Measurements from ENCODE around the gene STAT5B.
"Not testable (repeated sequence)": the region's sequence is repeated elsewhere in the genome, so short reads cannot be mapped to it uniquely, and the experiment has no call there.

STAT5B gene

DNA sequence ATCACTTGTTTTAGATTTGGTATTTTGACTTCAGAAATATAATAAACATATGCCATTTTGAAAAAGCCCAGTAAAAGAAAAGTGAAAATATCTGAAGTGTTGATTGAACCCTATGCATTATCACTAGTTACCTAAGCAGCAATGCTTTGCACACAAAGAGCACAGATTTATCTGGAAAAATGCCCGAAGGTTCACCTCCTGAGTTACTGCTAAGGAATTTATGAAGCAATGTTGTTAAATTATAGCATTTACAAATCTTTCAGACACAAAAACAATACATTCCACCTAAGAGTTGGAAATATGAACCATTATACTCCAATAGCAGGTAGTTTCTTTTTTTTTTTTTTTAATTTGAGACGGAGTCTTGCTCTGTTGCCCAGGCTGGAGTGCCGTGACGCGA, 43.0 kb downstream of the STAT5B start:
- no peak for DNase-seq (ENCODE audit: low read depth)

GRCh38 chr17:42230225-42230624, 46.0 kb downstream of the STAT5B start:
- no peak for DNase-seq (ENCODE audit: low read depth)

DNA sequence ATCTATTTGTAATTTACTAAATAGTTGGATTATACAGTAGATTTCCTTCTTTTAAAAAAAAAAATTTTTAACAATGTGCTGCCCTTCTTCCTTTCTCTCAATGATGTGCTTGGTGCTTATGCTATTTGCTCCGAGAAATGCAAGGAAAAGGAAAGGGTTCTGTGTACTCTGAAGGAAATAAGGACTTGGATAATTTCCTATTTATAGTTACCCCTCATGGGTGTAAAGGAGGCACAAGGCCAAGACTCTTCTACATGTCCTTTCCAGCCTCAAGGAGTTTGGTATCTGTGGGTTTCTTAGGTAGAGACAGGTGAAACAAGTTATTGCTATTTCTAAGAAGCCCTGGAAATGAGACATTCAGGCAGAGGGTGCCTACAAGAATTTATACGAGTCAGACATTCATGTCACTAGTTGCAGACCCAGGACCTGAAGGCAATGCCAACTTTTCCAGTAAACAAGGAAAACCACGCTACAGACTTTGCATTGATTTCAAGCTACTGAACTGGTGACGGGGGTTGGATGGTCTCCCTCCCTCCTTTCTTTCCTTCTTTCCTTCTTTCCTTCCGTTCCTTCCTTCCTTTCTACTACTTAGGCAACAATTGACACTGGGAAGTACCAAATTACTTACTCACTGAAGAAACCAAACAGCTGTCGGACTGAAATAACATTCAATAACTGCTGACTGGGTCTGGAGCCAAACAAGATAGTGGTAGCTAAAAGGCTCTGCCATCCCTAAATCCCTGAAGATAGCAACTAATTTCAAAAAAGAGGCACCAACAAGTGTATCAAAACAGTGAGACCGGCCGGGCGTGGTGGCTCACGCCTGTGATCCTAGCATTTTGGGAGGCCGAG, 48.1 kb downstream of the STAT5B start:
- no peak for DNase-seq (ENCODE audit: low read depth)

GRCh38 chr17:42225646-42226045, 50.5 kb downstream of the STAT5B start:
- DNase-seq (ENCODE audit: low read depth) = no peak

DNA sequence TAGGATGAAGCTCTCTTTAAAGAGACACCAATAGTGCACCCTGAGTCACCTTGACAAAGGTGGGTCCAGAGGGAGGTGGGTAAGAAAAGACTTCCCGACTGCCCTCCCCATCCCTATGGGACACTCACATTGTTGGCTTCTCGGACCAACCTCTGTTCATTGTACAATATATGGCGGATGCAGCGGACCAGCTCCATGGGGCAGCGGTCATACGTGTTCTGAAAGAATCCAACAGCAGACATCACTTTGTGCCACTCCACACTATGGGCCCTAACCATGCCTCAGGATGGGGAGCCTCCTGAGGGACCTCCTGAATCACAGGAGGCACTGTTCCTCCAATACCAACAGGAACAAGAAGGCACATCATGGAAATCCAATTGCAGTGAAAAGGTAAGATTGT, 51.5 kb downstream of the STAT5B start:
- DNase-seq (ENCODE audit: low read depth) = no peak

GRCh38 chr17:42221886-42222745, 54.1 kb downstream of the STAT5B start:
- DNase-seq (ENCODE audit: low read depth) = peak; percentile 22

DNA sequence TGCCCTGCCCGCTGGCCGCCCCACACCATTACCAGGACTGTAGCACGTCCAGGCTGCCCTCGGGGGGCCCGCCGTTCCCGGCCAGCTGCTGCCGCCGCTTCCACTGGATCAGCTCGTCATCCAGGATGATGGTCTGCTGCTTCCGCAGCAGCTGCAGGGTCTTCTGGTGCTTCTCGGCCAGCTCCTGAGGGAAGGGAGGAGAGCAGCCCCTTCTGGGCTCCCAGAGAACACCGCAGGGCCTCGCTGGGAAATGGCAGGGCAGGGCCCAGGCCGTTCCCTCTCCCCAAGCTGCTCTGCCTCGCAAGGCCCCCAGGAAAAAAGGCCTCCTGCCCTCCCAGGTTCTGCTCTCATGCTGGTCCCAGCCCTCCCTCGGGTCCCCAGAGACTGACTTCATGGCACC, 56.9 kb downstream of the STAT5B start:
- not testable (repeated sequence) for DNase-seq (ENCODE audit: low read depth)

DNA sequence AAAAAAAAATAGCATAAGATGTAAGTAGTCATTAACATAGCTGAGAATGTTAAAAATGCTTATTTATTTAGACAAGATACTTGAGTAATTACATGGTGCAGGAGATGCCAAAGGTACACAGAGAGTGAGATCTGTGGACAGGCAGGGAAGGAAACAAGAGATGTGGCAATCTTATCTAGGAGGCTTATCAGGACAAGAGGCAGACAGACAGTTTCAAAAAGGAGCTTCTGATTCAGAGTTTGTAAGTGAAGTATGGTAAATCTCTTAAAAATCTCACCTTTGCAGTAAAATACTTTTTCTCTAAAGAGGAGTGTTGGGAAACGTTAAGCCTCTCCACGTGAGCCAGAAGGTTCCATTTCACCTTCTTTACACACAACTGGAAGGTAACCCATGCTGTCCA, 62.0 kb downstream of the STAT5B start:
- DNase-seq (ENCODE audit: low read depth) = no peak

- DNase-seq (ENCODE audit: low read depth) = no peak
Measured at GRCh38 chr17:42212382-42212781, 63.8 kb downstream of the STAT5B start.

- DNase-seq (ENCODE audit: low read depth) = not testable (repeated sequence)
Measured at GRCh38 chr17:42211921-42212341, 64.3 kb downstream of the STAT5B start.

DNA sequence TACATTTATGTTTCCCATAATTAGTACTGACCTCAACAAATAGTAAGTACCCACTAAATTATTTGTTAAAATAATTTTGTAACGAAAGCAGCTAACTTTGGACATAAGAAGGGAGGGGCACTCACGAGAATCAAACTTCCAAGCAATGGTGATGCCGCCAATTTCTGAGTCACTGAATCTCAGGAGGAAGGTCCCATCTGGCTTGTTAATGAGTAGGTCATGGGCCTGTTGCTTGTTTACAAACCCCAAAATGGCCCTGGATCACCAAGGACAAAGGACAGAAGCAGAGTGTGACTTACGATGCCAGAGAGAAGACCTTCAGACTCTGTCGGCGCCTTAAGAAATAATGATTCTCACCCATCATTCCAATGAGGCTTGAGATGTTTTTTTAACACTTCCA, 66.1 kb downstream of the STAT5B start:
- DNase-seq (ENCODE audit: low read depth) = no peak

DNA sequence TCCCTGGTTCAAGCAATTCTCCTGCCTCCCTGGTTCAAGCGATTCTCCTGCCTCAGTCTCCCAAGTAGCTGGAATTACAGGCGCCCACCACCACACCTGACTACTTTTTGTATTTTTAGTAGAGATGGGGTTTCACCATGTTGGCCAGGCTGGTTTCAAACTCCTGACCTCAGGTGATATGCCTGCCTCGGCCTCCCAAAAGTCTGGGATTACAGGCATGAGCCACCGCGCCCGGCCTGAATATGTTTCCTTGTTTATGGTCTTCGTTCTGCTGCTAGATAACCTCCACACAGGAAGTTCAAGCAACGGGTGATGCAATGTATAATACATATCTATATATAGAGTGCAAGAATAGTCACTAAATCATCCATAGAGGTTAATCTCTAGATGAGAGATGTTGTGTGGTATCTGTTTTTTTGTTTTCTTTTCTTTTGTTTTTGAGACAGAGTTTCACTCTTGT, 70.0 kb downstream of the STAT5B start:
- not testable (repeated sequence) for DNase-seq (ENCODE audit: low read depth)

GRCh38 chr17:42203354-42203753, 72.8 kb downstream of the STAT5B start:
- no peak for DNase-seq (ENCODE audit: low read depth)

GRCh38 chr17:42202696-42203095, 73.5 kb downstream of the STAT5B start:
- no peak for DNase-seq (ENCODE audit: low read depth)

DNA sequence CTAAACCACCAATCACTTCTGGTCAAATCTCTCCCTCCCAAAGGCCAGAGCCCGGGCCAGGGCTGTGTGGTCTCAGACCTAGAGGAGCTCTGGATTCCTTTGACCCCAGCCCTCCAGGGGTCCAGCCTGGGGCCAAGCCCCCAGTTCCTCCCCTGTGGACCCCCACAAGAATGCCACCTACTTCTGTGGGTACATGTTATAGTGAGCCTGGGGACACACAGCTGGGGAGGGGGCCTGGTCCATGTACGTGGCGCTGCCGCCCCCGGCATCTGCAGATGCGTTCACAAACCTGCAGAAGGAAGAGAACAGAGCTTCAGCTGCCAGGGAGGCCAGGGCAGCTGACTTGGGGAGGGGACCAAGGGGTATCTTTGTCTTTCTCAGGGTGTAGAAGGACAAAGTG, 74.0 kb downstream of the STAT5B start:
- no peak for DNase-seq (ENCODE audit: low read depth)

DNA sequence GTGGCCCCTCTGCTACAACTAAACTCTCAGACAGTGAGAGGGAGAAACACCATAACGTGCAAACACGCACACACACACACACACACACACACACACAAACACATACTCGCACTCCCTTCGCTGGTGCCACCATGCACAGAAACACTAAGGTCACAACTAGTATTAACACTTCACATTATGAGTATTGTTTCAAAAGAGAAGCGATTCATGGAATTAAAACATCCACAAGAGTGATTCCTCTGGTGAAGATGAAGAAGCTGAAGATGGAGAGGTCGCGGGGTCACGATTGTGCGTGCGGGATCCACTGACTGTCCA, 74.8 kb downstream of the STAT5B start:
- DNase-seq (ENCODE audit: low read depth) = no peak

- DNase-seq (ENCODE audit: low read depth) = no peak
Measured at GRCh38 chr17:42200706-42201457, 75.3 kb downstream of the STAT5B start.

DNA sequence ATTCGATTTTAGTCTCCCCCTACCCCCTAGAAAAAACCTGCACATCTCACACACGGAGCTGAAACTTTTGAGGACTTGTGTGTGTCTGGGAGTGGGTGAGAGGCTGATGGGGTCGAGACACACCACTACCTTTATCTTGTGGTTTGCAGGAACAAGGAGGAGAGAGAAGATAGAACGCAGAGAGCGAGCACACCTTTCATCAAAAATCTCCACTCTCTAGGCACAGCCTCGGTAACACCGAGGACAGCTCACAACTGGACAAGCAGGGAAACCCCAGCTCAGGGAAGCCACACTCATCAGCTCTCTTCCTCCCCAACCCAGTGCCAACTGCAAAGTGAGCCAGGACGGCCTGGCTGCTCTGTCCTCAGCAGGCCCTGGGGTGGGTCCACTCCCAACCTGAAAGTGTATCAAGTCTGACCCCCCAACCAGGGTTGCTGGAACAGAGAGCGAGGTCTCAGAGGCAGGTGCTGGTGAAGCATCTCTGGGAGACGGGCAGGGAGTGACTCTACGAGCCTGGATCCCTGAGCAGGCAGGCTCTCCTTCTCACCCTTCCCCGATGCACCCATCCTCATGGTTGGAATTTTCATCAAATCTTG, 76.7 kb downstream of the STAT5B start:
- DNase-seq (ENCODE audit: low read depth) = no peak

DNA sequence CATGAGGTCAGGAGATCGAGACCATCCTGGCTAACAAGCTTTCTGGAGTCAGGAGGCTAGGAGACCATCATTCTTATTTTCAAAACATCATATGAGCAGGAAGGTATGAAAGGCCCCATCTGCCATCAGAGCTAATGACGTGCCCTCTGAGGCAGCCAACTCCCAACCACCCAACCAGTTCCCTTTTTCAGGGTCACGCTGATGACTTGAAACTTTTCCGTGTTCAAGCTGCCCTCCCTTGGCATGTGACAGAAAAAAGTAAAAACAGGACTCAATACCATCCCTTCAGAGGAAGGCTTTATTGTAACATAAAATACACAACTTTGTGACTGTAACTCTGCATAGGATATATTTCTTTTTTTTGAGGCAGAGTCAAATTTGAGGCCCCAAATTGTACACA, 77.3 kb downstream of the STAT5B start:
- DNase-seq (ENCODE audit: low read depth) = no peak

DNA sequence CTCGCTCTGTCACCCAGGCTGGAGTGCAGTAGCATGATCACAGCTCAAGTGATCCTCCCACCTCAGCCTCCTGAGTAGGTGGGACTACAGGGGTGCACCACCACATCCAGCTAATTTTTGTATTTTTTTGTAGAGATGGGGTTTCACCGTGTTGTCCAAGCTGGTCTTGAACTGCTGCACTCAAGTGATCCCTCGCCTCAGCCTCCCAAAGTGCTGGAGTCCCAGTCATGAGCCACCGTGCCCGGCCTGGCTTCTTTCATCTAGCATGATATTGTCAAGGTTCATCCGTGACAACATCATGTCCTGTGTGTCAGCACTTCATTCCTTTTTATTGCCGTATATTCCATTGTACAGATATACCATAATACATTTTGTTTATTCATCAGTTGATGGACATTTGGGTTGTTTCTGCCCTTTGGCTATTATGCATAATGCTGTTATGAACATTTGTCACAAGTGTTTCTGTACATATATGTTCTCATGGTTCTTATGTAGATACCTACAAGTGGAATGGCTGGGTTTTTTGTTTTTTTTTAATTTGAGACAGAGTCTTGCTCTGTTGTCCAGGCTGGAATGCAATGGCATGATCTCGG, 78.5 kb downstream of the STAT5B start:
- no peak for DNase-seq (ENCODE audit: low read depth)
